ENCODE measurements around the gene PLEKHH2. TPM values are rescaled to one million over a fixed set of nuclear protein-coding genes. Genes with fewer than 3 reads are reported as not detected.

Gene PLEKHH2
- total RNA-seq, 1 donor from 2014 or later = 2.3 TPM

GRCh38 chr2:43611987-43612894 is 24.8 kb upstream of the PLEKHH2 start:
- H3K27me3 ChIP-seq (ENCODE audit: control insufficient read depth, insufficient read depth, low read length) = no peaks in the 10 kb centered on the region
- DNase-seq (ENCODE audit: low read depth) = peak; percentile 31
- TF ChIP-seq, protein P1, sequence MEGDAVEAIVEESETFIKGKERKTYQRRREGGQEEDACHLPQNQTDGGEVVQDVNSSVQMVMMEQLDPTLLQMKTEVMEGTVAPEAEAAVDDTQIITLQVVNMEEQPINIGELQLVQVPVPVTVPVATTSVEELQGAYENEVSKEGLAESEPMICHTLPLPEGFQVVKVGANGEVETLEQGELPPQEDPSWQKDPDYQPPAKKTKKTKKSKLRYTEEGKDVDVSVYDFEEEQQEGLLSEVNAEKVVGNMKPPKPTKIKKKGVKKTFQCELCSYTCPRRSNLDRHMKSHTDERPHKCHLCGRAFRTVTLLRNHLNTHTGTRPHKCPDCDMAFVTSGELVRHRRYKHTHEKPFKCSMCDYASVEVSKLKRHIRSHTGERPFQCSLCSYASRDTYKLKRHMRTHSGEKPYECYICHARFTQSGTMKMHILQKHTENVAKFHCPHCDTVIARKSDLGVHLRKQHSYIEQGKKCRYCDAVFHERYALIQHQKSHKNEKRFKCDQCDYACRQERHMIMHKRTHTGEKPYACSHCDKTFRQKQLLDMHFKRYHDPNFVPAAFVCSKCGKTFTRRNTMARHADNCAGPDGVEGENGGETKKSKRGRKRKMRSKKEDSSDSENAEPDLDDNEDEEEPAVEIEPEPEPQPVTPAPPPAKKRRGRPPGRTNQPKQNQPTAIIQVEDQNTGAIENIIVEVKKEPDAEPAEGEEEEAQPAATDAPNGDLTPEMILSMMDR (IDR thresholded peaks at IDR 0.05; ENCODE audit: insufficient read depth, low read length, poor library complexity, severe bottlenecking) = peak; percentile 81
- no peaks in the 10 kb centered on the region for H3K36me3 ChIP-seq (ENCODE audit: control insufficient read depth, insufficient read depth, low read length)
- H3K4me3 ChIP-seq (ENCODE audit: low read depth, low read length) = no peak overlapping the region

- H3K36me3 ChIP-seq (ENCODE audit: control insufficient read depth, insufficient read depth, low read length) = no peaks in the 10 kb centered on the region
- no peak overlapping the region for H3K4me3 ChIP-seq (ENCODE audit: low read depth, low read length)
- H3K27me3 ChIP-seq (ENCODE audit: control insufficient read depth, insufficient read depth, low read length) = no peaks in the 10 kb centered on the region
- DNase-seq (ENCODE audit: low read depth) = no peak
- TF ChIP-seq, protein P1 (IDR thresholded peaks at IDR 0.05; ENCODE audit: insufficient read depth, low read length, poor library complexity, severe bottlenecking) = no peak
These were observed 24.1 kb upstream of the PLEKHH2 start for GRCh38 chr2:43612944-43613343.

DNA sequence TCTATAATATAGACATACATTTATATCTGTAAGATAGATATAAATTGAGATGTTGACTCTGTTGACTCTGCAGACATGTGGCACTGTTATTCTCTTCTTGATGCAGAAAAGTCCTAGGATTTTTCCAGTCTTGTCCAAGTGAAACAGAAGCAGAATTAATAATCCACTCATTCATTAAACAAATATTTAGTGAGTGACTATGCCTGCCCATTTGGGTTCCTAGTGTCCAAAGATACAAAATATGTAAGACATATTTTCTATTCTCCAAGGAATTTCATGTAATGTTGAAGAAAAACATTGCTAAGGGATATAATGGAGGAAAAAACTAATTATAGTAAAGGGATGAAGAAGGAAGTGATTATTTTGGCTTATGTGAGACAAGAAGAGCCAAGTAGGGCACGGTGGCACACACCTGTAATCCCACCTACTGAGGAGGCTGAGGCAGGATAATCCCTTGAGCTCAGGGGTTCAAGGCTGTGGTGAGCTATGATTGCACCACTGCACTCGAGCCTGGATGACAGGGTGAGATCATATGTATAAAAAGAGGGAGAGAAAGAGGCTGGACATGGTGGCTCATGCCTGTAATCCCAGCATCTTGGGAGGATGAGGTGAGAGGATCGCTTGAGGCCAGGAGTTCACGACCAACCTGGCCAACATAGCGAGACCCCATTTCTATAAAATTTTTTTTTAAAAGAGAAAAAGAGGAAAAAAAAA is 19.9 kb upstream of the PLEKHH2 start:
- Histone ChIP-seq H3K36me3 (ENCODE audit: control insufficient read depth, insufficient read depth, low read length) (no peaks in the 10 kb centered on the region), H3K4me3 (ENCODE audit: low read depth, low read length) (no peak overlapping the region), H3K27me3 (ENCODE audit: control insufficient read depth, insufficient read depth, low read length) (no peaks in the 10 kb centered on the region)
- TF ChIP-seq, protein P1 (IDR thresholded peaks at IDR 0.05; ENCODE audit: insufficient read depth, low read length, poor library complexity, severe bottlenecking) = no peak
- no peak for DNase-seq (ENCODE audit: low read depth)

DNA sequence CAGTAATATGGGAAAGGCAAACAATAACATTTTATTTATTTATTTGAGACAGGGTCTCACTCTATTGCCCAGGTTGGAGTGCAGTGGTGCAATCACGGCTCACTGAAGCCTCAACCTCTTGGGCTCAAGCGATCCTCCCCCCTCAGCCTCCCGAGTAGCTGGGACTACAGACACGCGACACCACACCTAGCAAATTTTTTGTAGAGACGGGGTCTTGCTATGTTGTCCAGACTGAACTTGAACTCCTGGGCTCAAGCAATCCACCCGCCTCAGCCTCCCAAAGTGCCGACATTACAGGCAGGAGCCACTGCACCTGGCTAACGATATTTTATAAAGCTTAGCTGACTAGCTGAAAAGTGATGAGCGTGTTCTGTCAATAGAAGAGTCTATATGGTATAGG is 17.5 kb upstream of the PLEKHH2 start:
- DNase-seq (ENCODE audit: low read depth) = no peak
- Histone ChIP-seq H3K27me3 (ENCODE audit: control insufficient read depth, insufficient read depth, low read length) (no peaks in the 10 kb centered on the region), H3K4me3 (ENCODE audit: low read depth, low read length) (no peak overlapping the region), H3K36me3 (ENCODE audit: control insufficient read depth, insufficient read depth, low read length) (no peaks in the 10 kb centered on the region)
- TF ChIP-seq, protein P1 (IDR thresholded peaks at IDR 0.05; ENCODE audit: insufficient read depth, low read length, poor library complexity, severe bottlenecking) = no peak

GRCh38 chr2:43622931-43623451 is 14.1 kb upstream of the PLEKHH2 start:
- no peaks in the 10 kb centered on the region for H3K27me3 ChIP-seq (ENCODE audit: control insufficient read depth, insufficient read depth, low read length)
- no peak for DNase-seq (ENCODE audit: low read depth)
- TF ChIP-seq, protein P1 (IDR thresholded peaks at IDR 0.05; ENCODE audit: insufficient read depth, low read length, poor library complexity, severe bottlenecking) = no peak
- H3K4me3 ChIP-seq (ENCODE audit: low read depth, low read length) = no peak overlapping the region
- no peaks in the 10 kb centered on the region for H3K36me3 ChIP-seq (ENCODE audit: control insufficient read depth, insufficient read depth, low read length)
